Muscle of back (tissue), 11 donors: Measurements from ENCODE around the gene DGKH. TPM values are rescaled to one million over a fixed set of nuclear protein-coding genes. Genes with fewer than 3 reads are reported as not detected.
A peak's percentile ranks its signal among the peaks of the same experiment; 100 is the strongest.

Experiments
- DNase-seq, 3 donors: peaks; one replicate each; pipeline versions ENCODE4 v3.0.0 to v3.0.0-alpha.2; 2013
- polyA plus RNA-seq, 10 donors: library from polyadenylated mRNA; unstranded; fragments of 120-200 nt; gene quantifications; one replicate each; pipeline ENCODE4 v1.2.1, GENCODE V29; 2013; ENCODE audit not compliant: insufficient read length in 10 of 10

The DGKH gene
- polyA plus RNA-seq, 10 donors, result 2.4 to 5.8 (median 3.8) TPM

DNA sequence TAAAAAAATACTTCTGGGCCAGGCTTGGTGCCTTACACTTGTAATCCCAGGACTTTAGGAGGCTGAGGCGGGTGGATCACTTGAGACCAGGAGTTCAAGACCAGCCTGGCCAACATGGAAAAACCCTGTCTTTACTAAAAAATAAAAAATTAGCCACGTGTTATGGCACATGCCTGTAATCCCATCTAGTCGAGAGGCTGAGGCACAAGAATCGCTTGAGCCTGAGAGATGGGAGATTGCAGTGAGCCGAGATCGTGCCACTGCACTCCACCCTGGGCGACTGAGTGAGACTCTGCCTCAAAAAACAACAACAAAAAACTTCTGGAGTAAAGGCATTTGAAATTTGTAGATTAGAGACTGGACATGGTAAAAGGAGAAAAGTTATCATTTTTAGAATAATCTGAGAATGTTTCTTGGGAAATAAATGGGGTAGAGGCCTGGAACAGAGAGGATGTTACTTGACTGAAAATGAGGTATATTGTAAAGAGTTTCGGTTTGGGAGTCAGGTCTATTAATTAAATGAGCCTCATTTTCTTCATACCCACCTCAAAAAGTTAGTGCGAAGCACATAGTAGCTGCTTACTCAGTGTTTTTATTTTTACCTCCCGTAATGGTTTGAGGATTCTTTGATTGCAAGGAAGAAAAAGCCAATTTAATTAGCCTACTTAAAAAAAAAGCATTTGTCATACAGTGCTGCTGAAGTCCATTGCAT, 226.1 kb downstream of the DGKH start:
- DNase-seq, result no peak

DNA sequence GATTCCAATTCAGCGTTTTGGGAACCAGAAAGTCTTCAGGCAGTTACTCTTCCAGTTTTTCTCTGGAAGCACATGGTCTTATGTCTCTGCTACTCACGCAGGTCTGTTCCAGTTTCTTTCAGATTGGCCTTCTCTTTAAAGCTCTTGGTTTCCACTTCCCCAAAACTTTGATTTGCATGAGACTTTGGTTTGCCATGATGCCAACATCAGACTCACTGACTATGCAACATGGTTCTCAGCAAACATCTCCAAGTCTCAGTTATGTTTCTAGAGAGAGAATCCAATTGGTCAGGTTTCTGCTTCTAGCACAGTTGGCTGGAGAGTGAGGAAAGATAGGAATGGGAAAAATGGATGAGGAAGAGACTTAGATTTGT, 226.6 kb downstream of the DGKH start:
- DNase-seq, result peak in 2 of 3 donors; percentile 7 to 27

DNA sequence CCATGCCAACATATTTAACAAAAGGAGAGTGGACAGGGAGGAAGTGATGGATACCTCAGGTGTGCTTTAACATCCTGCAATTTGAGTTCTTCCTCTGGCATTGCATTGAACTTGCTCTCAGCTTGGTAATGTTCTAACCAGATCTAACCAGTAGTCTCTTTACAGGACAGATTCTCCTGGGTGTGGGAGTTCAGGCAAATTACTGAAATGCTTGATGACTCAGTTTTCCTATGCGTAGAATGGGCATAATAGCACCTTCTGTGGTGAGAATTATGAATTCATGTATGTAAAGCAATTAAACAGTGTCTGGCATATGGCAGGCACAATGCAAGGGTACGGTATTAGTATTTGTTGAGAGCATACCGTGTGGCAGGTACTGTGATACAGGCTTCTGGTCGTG, 227.1 kb downstream of the DGKH start:
- no peak for DNase-seq

DNA sequence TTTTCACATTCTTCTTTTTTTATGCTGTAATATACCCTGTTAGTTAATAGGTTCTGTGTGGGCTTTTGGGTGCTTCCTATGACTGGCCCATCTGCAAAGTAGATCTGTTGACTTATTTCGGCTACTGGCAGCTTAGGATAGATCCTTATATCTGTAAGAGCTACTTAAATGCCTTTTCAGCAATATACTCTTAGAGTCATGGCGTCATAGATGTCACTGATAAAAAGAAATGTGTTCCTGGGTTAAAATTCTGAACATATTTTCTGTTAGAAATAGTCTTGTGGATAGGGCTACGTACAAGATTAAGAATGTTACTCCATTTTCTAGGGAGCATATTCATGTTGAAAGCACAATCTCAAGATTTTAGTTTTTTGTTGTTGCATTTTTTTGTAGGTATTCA, 228.2 kb downstream of the DGKH start:
- no peak for DNase-seq

DNA sequence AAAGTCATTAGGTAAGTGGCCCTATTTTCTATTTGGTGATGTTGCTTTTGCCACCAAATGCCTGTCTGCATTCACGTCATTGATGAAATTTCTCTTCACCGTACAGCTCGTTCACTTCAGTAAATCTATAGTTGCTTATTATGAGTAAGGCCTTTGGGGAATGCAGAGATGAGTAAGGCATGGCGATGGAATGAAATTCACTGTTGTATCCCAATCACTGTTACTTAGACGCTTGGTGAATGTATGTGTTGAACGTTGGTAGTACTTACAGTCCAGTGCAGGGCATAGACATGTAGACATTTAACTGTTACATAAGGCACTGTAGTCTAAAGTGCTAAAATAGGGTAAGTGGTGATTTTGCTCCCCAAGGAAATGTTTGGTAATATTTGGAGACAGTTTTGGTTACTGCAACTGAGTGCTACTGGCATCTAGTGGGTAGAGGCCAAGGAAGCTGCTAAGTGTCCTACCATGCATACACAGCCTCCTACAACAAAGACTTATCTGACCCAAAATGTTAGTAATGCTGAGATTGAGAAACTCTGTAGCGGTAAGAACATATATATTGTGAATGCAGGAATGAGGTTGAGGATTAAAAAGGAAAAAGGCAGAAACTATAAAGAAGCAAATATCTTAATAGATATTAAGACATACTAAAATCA, 229.3 kb downstream of the DGKH start:
- DNase-seq, result peak in 1 of 3 donors; percentile 2

DNA sequence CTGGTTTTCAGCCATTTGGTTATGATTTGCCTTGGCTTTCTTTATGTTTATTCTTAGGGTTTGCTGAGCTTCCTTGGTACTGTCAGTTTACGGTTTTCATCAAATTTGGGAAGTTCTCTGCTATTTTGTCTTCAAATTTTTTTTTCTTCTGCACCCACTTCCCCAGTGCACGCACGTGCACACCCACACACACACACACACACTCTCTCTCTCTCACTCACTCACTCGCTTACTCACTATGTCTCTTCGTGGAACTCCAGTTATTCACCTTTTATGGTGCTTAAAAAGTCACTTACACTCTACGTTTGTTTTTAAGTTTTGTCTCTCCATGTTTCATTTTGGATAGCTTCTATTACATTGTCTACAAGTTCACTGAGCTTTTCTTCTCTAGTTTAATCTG, 230.6 kb downstream of the DGKH start:
- no peak for DNase-seq

DNA sequence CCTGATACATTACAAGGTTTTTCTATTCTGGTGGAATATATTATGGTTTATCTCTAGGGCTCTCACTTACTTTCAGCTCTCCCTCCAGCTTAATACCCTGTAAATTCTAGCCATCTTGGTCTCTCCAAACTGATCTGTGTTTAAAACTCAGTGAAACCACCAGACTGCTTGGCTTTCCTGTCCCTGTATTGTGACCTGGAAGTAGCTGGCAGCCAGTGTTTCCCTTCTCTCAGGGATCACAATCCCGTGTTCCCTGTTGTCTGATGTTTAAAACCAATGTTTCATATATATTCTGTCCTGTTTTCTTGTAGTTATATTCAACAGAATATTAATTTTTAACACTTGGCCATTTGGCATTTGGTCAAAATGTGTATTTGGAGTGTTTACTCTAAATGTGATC, 231.5 kb downstream of the DGKH start:
- no peak for DNase-seq

DNA sequence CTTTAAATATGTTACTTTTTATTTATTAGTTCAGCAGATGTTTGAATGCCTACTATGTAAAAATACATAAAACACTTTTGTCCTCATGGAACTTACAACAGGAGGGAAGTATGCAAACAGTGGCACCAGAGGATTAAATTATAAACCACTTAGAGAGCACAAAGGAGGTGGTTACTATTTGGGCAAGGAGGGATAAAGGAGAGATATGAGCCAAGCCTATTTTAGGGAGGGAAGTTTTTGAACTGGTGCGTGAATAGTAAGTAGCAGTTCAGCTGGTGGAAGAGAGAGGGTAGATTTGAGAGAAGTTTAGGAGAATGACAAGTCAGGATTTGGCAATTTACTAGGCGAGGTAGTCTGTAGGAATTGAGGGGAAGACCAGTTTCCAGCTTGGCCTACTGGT, 232.1 kb downstream of the DGKH start:
- DNase-seq, result no peak

DNA sequence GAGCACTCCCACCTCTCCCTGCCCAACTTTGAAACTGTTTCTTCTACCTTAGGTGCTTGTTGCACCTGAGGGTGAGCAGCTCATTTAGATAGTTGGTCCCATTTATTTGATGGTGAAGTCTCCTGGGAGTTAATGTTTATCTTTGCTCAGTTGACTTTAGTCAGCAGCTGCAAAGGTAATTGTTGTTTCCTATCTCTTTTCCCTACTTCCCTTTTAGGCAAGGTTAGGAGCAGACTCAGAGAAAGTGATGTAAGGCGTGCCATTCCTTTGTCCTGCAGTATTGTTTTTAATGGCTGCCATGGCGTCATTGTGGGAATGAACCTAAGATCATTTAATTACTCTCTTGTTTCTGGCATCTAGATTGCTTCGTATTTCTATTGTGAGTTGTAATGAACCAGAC, 235.1 kb downstream of the DGKH start:
- DNase-seq, result no peak

DNA sequence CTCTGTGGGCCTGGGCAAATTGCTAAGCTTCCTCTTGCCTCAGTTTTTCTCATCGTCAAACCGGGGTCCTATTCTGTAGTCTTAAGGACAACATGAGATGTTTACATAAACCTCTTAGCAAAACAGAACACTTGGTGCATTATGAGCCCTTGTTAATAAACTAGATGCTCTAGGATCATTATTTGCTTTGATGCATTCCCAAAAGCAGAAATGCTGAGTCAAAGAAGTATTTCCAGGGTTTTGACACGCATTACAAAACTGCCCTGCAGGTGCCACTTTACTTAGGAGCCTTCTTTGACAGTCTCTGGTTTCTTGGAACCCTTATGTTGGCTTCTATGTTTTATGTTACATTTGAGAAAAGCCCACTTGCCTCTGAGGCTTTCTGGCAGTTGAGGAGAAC, 235.6 kb downstream of the DGKH start:
- DNase-seq, result no peak

Other genes with a start within 250 kb of the DGKH start
- gene VWA8, start 87.5 kb upstream of the DGKH start, polyA plus RNA-seq, result 10 to 100 TPM in 5 of 10 donors, 1 to 10 TPM in 5; 7.1 to 12.2 (median 9.8) TPM
- gene AKAP11, start 223.5 kb downstream of the DGKH start, polyA plus RNA-seq, result 10 to 100 TPM; 17.9 to 27.6 (median 22.9) TPM